ENCODE measurements around the gene RAB31. TPM values are rescaled to one million over a fixed set of nuclear protein-coding genes. Genes with fewer than 3 reads are reported as not detected.
A peak's percentile ranks its signal among the peaks of the same experiment; 100 is the strongest.

The RAB31 gene
- total and polyA plus RNA-seq, 2 of the 13 experiments (the other 11 are each of a cell fraction or from before 2014, with no cell fraction given) = 1.1 to 1.7 TPM

GRCh38 chr18:9673296-9674251, 34.5 kb upstream of the RAB31 start (continued):
- TF ChIP-seq, protein P1, sequence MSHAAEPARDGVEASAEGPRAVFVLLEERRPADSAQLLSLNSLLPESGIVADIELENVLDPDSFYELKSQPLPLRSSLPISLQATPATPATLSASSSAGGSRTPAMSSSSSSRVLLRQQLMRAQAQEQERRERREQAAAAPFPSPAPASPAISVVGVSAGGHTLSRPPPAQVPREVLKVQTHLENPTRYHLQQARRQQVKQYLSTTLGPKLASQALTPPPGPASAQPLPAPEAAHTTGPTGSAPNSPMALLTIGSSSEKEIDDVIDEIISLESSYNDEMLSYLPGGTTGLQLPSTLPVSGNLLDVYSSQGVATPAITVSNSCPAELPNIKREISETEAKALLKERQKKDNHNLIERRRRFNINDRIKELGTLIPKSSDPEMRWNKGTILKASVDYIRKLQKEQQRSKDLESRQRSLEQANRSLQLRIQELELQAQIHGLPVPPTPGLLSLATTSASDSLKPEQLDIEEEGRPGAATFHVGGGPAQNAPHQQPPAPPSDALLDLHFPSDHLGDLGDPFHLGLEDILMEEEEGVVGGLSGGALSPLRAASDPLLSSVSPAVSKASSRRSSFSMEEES (CRISPR knock-in tag; IDR thresholded peaks at IDR 0.05) = no peak
- TF ChIP-seq ATF7 (IDR thresholded peaks at IDR 0.05) (no peak), ATF7 (CRISPR knock-in tag; IDR thresholded peaks at IDR 0.05) (no peak), CEBPG (CRISPR knock-in tag; IDR thresholded peaks at IDR 0.05) (peak; percentile 59), CHD4 (IDR thresholded peaks at IDR 0.05; ENCODE audit: borderline replicate concordance, low read length) (peak; percentile 79), MIXL1 (CRISPR knock-in tag; IDR thresholded peaks at IDR 0.05) (no peak), TAF15 (IDR thresholded peaks at IDR 0.05; ENCODE audit: low read depth, low read length, poor library complexity, severe bottlenecking) (no peak), RARA (CRISPR knock-in tag; IDR thresholded peaks at IDR 0.05) (peak; percentile 14; the same call in 1 of the 2 replicates), CEBPZ (IDR thresholded peaks at IDR 0.05; ENCODE audit: low read length) (no peak), TBL1XR1 (IDR thresholded peaks at IDR 0.05; ENCODE audit: borderline replicate concordance, low read length, partially characterized antibody) (no peak), KLF15 (CRISPR knock-in tag; IDR thresholded peaks at IDR 0.05; ENCODE audit: borderline replicate concordance) (no peak), MYC (CRISPR knock-in tag; IDR thresholded peaks at IDR 0.05; ENCODE audit: borderline replicate concordance) (no peak), ARID3A (IDR thresholded peaks at IDR 0.05; ENCODE audit: low read depth, low read length) (no peak), ZKSCAN1 (IDR thresholded peaks at IDR 0.05; ENCODE audit: low read length) (no peak), ZSCAN22 (CRISPR knock-in tag; IDR thresholded peaks at IDR 0.05) (no peak)
- TF ChIP-seq, protein P2, sequence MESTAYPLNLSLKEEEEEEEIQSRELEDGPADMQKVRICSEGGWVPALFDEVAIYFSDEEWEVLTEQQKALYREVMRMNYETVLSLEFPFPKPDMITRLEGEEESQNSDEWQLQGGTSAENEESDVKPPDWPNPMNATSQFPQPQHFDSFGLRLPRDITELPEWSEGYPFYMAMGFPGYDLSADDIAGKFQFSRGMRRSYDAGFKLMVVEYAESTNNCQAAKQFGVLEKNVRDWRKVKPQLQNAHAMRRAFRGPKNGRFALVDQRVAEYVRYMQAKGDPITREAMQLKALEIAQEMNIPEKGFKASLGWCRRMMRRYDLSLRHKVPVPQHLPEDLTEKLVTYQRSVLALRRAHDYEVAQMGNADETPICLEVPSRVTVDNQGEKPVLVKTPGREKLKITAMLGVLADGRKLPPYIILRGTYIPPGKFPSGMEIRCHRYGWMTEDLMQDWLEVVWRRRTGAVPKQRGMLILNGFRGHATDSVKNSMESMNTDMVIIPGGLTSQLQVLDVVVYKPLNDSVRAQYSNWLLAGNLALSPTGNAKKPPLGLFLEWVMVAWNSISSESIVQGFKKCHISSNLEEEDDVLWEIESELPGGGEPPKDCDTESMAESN (CRISPR knock-in tag; conservative IDR thresholded peaks at IDR 0.05) = 0 out of 2 replicates have a peak, but pooled peaks have one; percentile 50
- TF ChIP-seq, protein P3, sequence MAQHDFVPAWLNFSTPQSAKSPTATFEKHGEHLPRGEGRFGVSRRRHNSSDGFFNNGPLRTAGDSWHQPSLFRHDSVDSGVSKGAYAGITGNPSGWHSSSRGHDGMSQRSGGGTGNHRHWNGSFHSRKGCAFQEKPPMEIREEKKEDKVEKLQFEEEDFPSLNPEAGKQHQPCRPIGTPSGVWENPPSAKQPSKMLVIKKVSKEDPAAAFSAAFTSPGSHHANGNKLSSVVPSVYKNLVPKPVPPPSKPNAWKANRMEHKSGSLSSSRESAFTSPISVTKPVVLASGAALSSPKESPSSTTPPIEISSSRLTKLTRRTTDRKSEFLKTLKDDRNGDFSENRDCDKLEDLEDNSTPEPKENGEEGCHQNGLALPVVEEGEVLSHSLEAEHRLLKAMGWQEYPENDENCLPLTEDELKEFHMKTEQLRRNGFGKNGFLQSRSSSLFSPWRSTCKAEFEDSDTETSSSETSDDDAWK (CRISPR knock-in tag; IDR thresholded peaks at IDR 0.05) = no peak
